ENCODE results near the gene CDH24. TPM values are rescaled to one million over a fixed set of nuclear protein-coding genes. Genes with fewer than 3 reads are reported as not detected.

CDH24 gene
- total RNA-seq, 1 donor from 2014 or later, result 1.0 TPM

DNA sequence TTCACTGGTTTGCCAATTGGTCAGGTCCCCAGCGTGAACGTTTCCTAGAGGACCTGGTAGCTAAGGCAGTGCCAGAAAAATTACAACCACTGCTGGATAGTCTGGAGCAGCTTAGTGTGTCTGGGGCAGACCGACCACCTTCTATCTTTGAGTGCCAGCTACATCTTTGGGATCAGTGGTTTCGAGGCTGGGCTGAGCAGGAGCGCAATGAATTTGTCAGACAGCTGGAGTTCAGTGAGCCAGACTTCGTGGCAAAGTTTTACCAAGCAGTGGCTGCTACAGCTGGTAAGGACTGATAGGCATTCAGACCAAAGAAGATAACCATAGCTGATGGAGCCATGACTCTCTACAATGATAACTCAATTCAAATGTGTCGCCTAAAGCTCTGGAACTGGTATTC, 40.5 kb upstream of the CDH24 start:
- Mint-ChIP-seq H3K36me3 (ENCODE audit: low read depth) (peaks cover 27% of the 10 kb centered on the region), H3K27ac (no peak overlapping the region), H3K4me1 (ENCODE audit: low read depth) (peaks cover 15% of the 10 kb centered on the region), H3K27me3 (ENCODE audit: insufficient read depth) (peaks cover under 1% of the 10 kb centered on the region), H3K9me3 (no peaks in the 10 kb centered on the region), H3K4me3 (peak overlapping the region; percentile 47)
- intact Hi-C loops (cut with micrococcal nuclease), result loop anchor here (10.0 kb wide), 2 partner anchors 513 to 1137 kb away; partner anchors contain the start of genes DAD1, GMPR2 and NEDD8
- DNase-seq (ENCODE audit: low spot score), result no peak

DNA sequence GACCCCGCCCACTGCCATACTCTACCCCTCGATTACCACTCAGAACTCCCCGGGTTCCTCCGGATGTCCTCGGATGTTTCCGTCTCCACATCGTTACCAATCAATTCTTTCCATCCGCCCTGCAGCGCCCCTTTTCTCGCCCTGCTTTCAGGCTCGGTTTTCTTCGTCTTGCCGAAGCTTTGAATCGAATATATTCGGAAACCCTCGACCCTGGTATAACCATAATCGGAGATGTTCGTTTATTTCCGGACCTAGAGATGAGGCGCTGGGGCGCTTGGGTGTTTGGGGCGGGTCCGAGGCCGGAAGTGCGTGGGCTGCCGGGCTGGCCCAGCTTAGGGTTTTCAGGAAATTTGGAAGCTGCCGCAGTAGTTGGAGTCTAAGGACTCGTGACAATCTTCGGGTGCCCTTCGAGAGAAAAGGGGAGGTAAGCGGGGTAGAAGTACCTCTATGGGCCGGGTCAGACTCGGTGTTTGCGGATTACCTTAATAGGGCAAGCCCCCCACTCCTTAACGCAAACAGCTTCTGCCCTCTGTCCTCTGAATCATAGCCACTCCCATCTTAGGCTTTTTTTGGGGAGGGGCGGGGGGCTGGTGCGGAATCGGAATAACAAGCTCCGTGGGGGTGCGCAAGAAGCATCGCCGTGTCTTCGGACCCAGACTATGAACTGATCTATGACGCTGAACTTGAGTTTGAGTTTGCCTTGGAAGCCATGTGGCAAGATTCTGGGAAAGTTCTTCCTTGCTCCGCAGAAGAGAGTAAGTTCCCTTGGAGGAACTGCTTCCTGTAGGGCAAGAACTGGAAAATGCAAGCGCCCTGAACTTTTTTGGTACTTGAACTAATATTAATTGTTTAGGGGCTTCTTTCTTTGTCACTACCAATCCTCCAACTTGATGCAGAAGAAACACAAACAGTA, 38.1 kb upstream of the CDH24 start, which contains the start of gene C14orf119:
Gene C14orf119 (plus strand): TSS at position 310 of the 913 bp plus-strand sequence. CDS start 2,154 bp downstream, outside the sequence.
- Mint-ChIP-seq H3K9me3 (no peaks in the 10 kb centered on the region), H3K27me3 (ENCODE audit: insufficient read depth) (no peaks in the 10 kb centered on the region), H3K27ac (no peak within 1 kb of the TSS), H3K36me3 (ENCODE audit: low read depth) (peaks cover 34% of the 10 kb centered on the region), H3K4me3 (no peak within 1 kb of the TSS), H3K4me1 (ENCODE audit: low read depth) (peaks cover 15% of the 10 kb centered on the region)
- peak; percentile 99 for DNase-seq (ENCODE audit: low spot score)
- intact Hi-C loops (cut with micrococcal nuclease), result loop anchor here (1.0 to 10.0 kb wide), 15 partner anchors 25 to 1825 kb away; partner anchors contain the start of genes DAD1, GMPR2, HAUS4 and HOMEZ

DNA sequence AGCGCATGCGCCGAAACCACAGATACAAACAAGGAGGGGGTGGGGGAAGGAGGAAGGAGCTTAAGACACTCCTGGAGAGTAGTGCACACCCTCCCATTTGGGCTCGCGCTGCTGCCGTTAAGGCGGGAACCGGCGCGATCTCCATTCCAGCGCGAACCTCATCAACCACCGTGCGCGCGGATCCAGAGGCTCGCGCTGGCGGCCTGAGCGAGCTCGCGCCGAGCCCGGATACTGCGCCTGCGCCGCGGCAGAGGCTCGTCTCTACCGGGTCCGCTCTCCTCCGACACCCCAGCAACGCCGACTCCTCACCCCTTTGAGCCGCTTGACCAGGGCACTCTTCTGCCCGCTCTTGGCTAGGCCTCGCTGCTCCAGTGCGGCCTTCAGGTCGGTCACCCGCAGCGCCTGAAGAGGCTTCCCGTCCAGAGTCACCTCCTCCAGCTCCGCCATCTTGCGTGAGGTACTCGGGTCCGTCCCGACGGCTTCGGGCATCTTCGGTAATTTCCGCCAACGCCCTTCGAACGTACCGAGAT, 37.4 kb upstream of the CDH24 start, which contains the start of gene ACIN1:
Gene ACIN1 (minus strand): TSS at position 471 of the 530 bp plus-strand sequence. CDS start 24 bp downstream, at position 447.
- H3K27me3 Mint-ChIP-seq (ENCODE audit: insufficient read depth), result no peaks in the 10 kb centered on the region
- H3K4me3 Mint-ChIP-seq, result no peak within 1 kb of the TSS
- H3K9me3 Mint-ChIP-seq, result no peaks in the 10 kb centered on the region
- peaks cover 41% of the 10 kb centered on the region for H3K36me3 Mint-ChIP-seq (ENCODE audit: low read depth)
- peaks cover 15% of the 10 kb centered on the region for H3K4me1 Mint-ChIP-seq (ENCODE audit: low read depth)
- DNase-seq (ENCODE audit: low spot score), result no peak
- H3K27ac Mint-ChIP-seq, result no peak within 1 kb of the TSS
- intact Hi-C loops (cut with micrococcal nuclease), result loop anchor here (1.0 to 10.0 kb wide), 17 partner anchors 23 to 1824 kb away; partner anchors contain the start of genes CDH24, DAD1, GMPR2 and HAUS4

- intact Hi-C loops (cut with micrococcal nuclease), result loop anchor here (1.0 to 10.0 kb wide), 7 partner anchors 23 to 1823 kb away; partner anchors contain the start of genes CDH24, DAD1, GMPR2 and NEDD8
- Mint-ChIP-seq H3K4me1 (ENCODE audit: low read depth) (peaks cover 21% of the 10 kb centered on the region), H3K9me3 (no peaks in the 10 kb centered on the region), H3K4me3 (no peak overlapping the region), H3K27ac (no peak overlapping the region), H3K36me3 (ENCODE audit: low read depth) (peaks cover 43% of the 10 kb centered on the region), H3K27me3 (ENCODE audit: insufficient read depth) (no peaks in the 10 kb centered on the region)
- no peak for DNase-seq (ENCODE audit: low spot score)
Measured at GRCh38 chr14:23093991-23094665, 36.8 kb upstream of the CDH24 start.

DNA sequence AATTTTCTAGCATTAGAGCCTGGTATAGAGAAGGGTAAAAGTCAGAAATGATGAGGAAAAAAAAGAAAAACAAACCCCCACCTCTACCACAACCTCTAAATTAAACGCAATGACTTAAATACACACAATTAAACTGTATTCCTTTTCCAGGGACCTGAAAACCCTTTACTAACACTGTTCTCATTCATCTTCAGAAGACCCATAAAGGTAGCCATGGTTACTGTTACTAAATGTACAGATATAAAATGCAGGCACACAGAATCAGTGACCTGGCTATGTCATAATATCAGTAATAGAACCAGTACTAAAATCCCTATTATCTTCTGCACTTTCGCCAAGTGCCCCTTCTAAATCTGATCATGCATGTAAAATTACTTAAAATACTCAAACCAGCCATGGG, 36.2 kb upstream of the CDH24 start:
- no peaks in the 10 kb centered on the region for H3K9me3 Mint-ChIP-seq
- no peak overlapping the region for H3K4me3 Mint-ChIP-seq
- intact Hi-C loops (cut with micrococcal nuclease), result loop anchor here (10.0 kb wide), 2 partner anchors 509 to 1141 kb away; partner anchors contain the start of genes DAD1, GMPR2 and NEDD8
- no peak overlapping the region for H3K27ac Mint-ChIP-seq
- peaks cover 21% of the 10 kb centered on the region for H3K4me1 Mint-ChIP-seq (ENCODE audit: low read depth)
- no peak for DNase-seq (ENCODE audit: low spot score)
- peaks cover 38% of the 10 kb centered on the region for H3K36me3 Mint-ChIP-seq (ENCODE audit: low read depth)
- no peaks in the 10 kb centered on the region for H3K27me3 Mint-ChIP-seq (ENCODE audit: insufficient read depth)

DNA sequence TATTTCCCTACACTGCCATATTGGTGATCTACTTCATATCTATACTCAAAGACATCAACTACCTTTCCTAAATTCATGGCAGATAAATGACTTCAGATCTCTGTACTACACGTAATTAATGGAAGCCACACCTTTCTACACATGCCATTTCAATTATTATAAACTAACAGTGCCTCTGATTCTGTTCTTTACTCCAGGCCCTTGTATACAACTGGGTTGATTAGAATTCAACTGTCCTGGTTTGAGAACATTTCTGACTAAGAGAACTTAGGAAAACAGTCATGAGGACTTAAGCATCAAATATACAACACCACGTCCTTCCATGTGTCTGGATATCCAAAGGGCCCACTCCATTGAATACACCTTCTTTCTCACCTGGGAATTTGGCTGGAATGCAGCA, 35.8 kb upstream of the CDH24 start:
- no peaks in the 10 kb centered on the region for H3K9me3 Mint-ChIP-seq
- intact Hi-C loops (cut with micrococcal nuclease), result loop anchor here (10.0 kb wide), 2 partner anchors 508 to 1142 kb away; partner anchors contain the start of genes DAD1, GMPR2 and NEDD8
- peak overlapping the region; percentile 2 for H3K27ac Mint-ChIP-seq

DNA sequence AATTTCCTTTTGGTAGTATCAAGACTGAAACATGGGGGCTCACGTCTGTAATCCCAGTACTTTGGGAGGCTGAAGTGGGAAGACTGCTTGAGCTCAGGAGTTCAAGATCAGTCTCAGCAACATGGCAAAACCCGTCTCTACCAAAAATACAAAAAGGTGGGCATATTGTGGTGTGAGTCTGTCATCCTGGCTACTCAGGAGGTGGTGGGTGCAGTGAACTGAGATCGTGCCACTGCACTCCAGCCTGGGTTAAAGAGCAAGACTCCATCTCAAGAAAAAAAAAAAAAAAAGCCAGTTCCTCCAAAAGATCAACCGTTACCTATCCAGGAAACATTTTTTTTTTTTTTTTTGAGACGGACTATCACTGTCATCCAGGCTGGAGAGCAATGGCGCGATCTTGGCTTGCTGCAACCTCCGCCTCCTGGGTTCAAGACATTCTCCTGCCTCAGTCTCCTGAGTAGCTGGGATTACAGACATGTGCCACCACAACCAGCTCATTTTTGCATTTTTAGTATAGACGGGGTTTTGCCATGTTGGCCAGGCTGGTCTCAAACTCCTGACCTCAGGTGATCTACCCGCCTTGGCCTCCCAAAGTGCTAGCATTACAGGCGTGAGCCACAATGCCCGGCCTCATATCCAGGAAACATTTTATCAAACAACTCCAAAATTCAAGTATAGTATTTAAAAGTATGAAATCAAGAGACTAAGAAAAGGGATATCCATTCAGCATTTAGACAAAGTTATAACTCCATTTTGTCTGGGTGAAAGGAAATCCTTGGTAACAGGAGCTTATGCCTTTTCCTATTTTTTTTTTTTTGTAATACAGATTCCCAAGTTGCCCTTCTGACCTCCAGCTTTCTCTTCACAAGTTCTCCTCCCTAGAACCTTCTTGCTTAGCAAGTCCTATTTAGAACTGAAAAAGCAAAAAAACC, 34.2 kb upstream of the CDH24 start:
- intact Hi-C loops (cut with micrococcal nuclease), result loop anchor here (10.0 kb wide), 2 partner anchors 507 to 1143 kb away; partner anchors contain the start of genes DAD1, GMPR2 and NEDD8
- H3K4me3 Mint-ChIP-seq, result no peak overlapping the region
- DNase-seq (ENCODE audit: low spot score), result no peak
- peak overlapping the region; percentile 31 for H3K27ac Mint-ChIP-seq
- H3K36me3 Mint-ChIP-seq (ENCODE audit: low read depth), result peaks cover 36% of the 10 kb centered on the region
- no peaks in the 10 kb centered on the region for H3K9me3 Mint-ChIP-seq
- H3K4me1 Mint-ChIP-seq (ENCODE audit: low read depth), result peaks cover 15% of the 10 kb centered on the region
- H3K27me3 Mint-ChIP-seq (ENCODE audit: insufficient read depth), result no peaks in the 10 kb centered on the region

More for the DNA sequence above, 35.8 kb upstream of the CDH24 start:
- no peaks in the 10 kb centered on the region for H3K27me3 Mint-ChIP-seq (ENCODE audit: insufficient read depth)
- H3K36me3 Mint-ChIP-seq (ENCODE audit: low read depth), result peaks cover 35% of the 10 kb centered on the region
- H3K4me3 Mint-ChIP-seq, result no peak overlapping the region
- H3K4me1 Mint-ChIP-seq (ENCODE audit: low read depth), result peaks cover 21% of the 10 kb centered on the region
- DNase-seq (ENCODE audit: low spot score), result no peak

GRCh38 chr14:23090254-23090636, 32.9 kb upstream of the CDH24 start:
- H3K4me3 Mint-ChIP-seq, result no peak overlapping the region
- no peak overlapping the region for H3K27ac Mint-ChIP-seq
- peaks cover 25% of the 10 kb centered on the region for H3K4me1 Mint-ChIP-seq (ENCODE audit: low read depth)
- peaks cover 44% of the 10 kb centered on the region for H3K36me3 Mint-ChIP-seq (ENCODE audit: low read depth)
- no peaks in the 10 kb centered on the region for H3K27me3 Mint-ChIP-seq (ENCODE audit: insufficient read depth)
- intact Hi-C loops (cut with micrococcal nuclease), result loop anchor here (10.0 kb wide), 2 partner anchors 505 to 1145 kb away; partner anchors contain the start of genes DAD1, GMPR2 and NEDD8
- no peak for DNase-seq (ENCODE audit: low spot score)
- H3K9me3 Mint-ChIP-seq, result no peaks in the 10 kb centered on the region

DNA sequence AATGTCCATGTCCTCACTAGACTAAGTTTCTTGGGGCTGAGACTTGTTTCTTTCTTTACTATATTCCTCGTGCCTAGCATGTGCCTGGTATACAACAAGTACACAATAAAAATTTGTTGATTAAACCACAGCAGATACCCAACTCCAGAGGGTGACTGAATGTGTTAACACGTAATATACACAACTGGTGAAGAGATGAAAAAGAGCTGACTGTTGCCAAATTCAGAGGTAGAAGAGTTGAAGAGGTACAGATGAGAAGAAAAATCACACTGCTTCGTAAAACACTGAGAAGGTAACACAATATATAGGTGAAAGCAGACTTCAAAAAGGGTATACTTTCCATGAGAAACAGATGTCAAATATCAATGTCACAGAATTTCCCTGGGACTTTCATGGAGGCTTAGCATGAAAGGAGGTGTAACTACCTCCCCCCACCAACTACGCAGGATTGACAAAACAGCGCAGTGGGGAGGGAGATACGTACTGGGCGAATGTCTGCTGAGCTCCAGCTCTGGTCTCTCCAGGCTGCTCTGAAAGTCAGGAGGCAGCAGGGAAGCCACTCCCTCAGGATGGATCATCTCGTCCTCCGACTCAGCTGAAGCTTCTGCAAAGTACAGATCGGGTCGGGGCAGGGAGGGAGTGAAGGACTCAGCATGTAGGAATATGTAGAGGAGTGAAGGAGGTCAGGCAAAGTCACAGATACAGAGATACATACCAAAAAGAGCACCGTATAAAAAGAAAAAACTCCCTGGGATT, 32.4 kb upstream of the CDH24 start:
- peaks cover 45% of the 10 kb centered on the region for H3K36me3 Mint-ChIP-seq (ENCODE audit: low read depth)

DNA sequence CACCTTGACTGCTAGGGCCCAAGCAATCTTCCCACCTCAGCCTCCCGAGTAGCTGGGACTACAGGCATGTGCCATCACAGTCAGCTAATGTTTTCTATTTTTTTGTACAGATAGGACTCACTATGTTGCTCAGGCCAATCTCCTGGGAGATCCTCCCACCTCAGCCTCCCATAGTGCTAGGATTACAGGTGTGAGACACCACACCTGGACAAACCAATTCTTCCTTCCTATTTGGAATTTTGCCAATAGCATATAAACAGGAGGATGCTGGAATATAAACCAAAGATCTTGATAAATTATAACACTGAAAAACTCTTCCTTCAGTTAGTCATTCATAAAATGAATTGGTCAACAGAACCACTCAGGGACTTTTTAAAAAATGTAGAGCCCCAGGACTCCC, 29.2 kb upstream of the CDH24 start:
- intact Hi-C loops (cut with micrococcal nuclease), result no loop called here
- Mint-ChIP-seq H3K9me3 (no peaks in the 10 kb centered on the region), H3K27me3 (ENCODE audit: insufficient read depth) (no peaks in the 10 kb centered on the region), H3K27ac (no peak overlapping the region), H3K4me1 (ENCODE audit: low read depth) (peaks cover 27% of the 10 kb centered on the region), H3K36me3 (ENCODE audit: low read depth) (peaks cover 40% of the 10 kb centered on the region), H3K4me3 (no peak overlapping the region)
- DNase-seq (ENCODE audit: low spot score), result no peak

More for the DNA sequence above, 32.4 kb upstream of the CDH24 start:
- Mint-ChIP-seq H3K4me1 (ENCODE audit: low read depth) (peaks cover 27% of the 10 kb centered on the region), H3K9me3 (no peaks in the 10 kb centered on the region), H3K4me3 (no peak overlapping the region), H3K27me3 (ENCODE audit: insufficient read depth) (no peaks in the 10 kb centered on the region), H3K27ac (peak overlapping the region; percentile 6)
- DNase-seq (ENCODE audit: low spot score), result no peak
- intact Hi-C loops (cut with micrococcal nuclease), result loop anchor here (10.0 kb wide), 2 partner anchors 505 to 1145 kb away; partner anchors contain the start of genes DAD1, GMPR2 and NEDD8

DNA sequence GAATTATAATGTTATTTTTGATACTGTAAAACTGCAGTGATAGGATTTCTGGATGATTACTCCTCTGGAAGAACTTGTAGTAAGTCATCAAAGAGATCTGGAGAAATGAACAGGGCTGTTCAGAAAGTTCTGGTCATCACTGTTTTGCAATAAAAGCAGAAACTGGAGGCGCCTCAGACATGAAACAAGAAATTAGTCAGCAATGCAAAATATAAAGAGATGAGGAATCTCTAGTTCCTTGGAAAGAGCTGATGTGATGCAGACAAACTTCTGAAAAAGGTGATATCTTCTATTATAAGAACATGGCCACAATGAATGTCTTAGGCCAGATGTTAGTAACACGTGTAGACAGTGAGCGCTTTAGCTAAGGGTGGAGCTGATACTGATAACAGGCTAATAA, 28.1 kb upstream of the CDH24 start:
- Mint-ChIP-seq H3K9me3 (no peaks in the 10 kb centered on the region), H3K4me1 (ENCODE audit: low read depth) (peaks cover 27% of the 10 kb centered on the region), H3K27me3 (ENCODE audit: insufficient read depth) (no peaks in the 10 kb centered on the region), H3K36me3 (ENCODE audit: low read depth) (peaks cover 45% of the 10 kb centered on the region), H3K27ac (peak overlapping the region; percentile 76), H3K4me3 (no peak overlapping the region)
- DNase-seq (ENCODE audit: low spot score), result no peak
- intact Hi-C loops (cut with micrococcal nuclease), result loop anchor here (1.0 kb wide), 2 partner anchors 8 to 14 kb away; no protein-coding TSS in a partner anchor
